HG02678 (cell line): ENCODE measurements around the gene JAG1.

Experiments
- ATAC-seq: cut with Tn5 transposase; IDR thresholded peaks from one replicate; pipeline ENCODE4 v1.9.1; 2021; ENCODE audit warnings: mild to moderate bottlenecking, moderate library complexity; ENCODE audit not compliant: unreplicated experiment

JAG1 gene

GRCh38 chr20:10669843-10670446, 3.9 kb downstream of the JAG1 start:
- ATAC-seq, result no peak

GRCh38 chr20:10668677-10669368, 5.0 kb downstream of the JAG1 start:
- no peak for ATAC-seq

- ATAC-seq, result no peak
These were observed 6.1 kb downstream of the JAG1 start for GRCh38 chr20:10667560-10668167.

DNA sequence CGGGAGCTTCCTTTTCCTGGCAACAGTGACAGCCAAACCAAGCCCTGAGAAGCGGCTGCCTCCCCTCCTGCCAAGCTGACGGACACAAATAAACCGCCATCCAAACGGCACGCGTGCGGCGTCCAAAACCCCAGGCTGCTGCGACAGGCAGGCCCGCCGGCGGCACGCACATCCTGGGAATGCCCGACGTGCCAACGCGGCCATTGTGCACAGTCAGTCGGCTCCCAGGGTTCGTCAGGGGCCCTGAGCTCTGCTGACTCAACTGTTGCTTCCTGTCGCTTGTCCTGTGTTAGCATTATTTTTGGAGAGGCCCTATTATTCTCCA, 6.8 kb downstream of the JAG1 start:
- ATAC-seq, result no peak

- ATAC-seq, result no peak
These were observed 7.3 kb downstream of the JAG1 start for GRCh38 chr20:10666221-10667076.

- no peak for ATAC-seq
These were observed 8.0 kb downstream of the JAG1 start for GRCh38 chr20:10665791-10666190.

- no peak for ATAC-seq
These were observed 8.7 kb downstream of the JAG1 start for GRCh38 chr20:10665027-10665561.

DNA sequence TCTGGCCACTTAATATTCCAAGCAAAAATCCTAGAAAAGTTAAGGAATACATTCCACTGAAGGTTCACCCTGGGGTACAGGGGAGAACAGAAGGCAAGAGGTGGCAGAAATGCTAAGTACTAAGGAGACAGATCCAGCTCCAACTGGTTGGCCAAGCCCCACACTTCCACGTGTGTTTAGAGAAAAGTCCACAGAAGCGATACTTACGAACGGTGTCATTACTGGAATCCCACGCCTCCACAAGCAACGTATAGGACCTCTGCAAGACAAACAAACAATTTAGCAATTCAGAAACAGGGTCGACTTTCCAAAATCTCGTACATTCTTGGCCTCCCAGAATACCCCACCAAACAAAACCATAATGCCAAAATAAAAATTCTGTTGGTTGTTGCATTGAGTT, 10.0 kb downstream of the JAG1 start:
- ATAC-seq, result no peak

DNA sequence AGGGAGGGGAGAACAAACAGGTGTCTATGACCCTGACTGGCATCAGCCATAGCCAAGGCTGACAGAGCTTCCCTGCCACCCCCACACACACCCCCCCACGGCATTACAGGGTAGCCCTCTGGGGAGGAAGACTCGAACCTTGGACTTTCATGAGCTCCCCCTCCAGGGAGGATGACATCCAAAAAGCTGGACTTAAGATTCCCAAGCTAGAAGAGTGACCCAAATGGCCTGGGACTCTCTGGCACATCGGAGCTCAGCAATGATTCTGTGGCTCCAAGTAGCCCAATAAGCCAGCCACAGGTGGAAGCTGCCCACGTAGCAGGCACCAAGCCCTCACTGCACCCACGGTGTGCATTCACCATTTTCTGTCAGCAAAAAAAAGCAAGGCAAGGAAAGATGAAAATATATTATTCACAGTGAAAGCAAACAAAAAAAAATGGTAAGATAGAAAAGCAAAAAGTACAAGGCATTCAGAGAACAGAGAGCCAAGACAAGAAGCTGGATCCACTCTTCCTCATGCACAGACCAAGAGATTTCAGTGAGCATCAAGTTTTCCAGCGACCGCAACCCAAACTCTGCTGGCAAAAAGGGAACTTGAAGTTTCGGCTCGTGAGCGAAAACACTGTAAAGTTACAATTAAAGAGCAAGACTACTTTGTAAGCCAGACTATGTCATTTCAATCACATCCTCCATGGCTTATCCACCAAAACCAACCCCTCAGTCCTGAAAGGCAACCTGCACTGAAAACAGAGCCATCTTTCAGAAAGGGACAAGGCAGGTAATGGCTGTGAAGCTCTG, 10.9 kb downstream of the JAG1 start:
- ATAC-seq, result no peak

DNA sequence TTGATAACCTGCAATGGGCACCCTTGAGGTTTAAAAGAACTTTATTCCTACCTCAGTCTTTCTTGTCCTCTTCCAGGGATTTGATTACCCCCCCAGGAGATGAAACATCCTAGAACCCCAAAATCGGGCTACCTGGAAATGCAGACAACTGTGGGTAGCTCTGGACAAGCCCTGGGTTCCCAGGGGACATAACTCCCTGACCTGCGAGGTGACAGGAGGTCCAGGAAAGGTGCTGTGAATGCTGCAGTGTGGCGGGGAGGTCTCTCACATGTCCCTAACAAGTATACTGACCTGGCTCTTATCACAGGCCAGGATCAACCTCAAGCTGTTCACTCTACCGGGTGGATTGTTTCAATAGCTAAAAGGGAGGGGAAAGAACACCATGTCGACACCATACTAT, 11.6 kb downstream of the JAG1 start:
- ATAC-seq, result no peak

- no peak for ATAC-seq
These were observed 12.5 kb downstream of the JAG1 start for GRCh38 chr20:10661261-10661660.

GRCh38 chr20:10660661-10661060, 13.1 kb downstream of the JAG1 start:
- no peak for ATAC-seq

GRCh38 chr20:10659651-10660601, 13.9 kb downstream of the JAG1 start:
- ATAC-seq, result no peak

DNA sequence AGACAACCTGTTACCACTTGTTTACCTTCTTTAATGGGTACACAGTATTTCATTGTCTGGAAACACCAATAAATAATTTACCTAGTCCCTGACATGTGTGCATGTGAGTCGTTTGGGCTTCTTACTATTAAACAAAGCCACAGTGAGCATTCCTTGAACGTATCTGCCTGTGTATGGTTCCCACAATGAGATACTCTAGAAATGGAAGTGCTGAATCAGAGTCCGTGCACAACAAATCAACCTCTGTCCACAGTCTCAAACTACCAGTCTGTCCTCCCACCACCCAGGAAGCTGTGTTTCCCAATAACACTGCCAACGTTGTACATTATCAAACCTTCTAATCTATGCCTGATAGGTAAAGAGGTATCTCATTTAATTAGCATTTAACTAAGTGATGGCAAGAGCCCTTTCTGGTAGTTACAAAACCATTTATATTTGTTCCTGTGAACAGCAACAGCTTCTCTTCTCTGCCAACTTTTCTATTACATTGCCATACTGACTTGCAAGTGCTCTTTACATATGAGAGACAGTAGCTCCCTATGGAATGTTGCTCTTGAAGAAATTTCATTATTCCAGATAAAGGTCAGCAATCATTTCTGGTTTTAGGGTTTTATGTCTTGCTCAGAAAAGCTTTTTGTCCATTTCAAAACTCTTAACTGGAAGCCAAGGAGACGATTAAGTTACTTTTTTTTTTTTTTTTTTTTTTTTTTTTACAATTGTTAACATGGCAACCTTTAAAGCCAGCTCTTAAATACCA, 14.7 kb downstream of the JAG1 start:
- no peak for ATAC-seq

DNA sequence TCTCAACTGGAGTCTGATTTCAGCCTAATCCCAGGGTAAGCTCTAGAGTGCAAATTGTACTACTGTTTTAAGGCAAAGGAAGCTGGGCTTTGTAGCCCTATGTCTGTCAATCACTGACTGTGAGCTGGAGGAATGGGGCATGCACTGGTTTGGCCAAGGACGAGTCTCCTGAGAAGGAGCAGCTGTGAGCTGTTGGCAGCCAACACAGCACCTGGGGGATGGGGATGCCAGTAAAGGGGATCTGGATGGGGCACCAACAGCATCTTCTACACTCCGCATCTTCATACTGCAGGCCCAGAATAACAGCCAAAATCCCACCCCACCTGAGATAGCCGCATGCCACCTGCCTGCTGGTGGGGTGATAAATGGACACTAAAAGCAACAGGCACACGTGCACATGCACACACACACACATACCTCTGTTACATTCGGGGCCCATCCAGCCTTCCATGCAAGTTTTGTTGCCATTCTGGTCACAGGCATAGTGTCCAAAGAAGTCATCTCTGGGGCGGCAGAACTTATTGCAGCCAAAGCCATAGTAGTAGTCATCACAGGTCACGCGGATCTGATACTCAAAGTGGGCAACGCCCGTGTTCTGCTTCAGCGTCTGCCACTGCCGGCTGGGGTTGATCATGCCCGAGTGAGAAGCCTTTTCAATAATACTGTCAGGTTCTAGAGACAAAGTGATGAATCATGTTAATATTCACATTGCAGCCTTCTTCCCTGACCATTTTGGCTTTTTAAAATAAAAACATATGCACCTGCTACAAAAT, 15.6 kb downstream of the JAG1 start:
- ATAC-seq, result no peak

DNA sequence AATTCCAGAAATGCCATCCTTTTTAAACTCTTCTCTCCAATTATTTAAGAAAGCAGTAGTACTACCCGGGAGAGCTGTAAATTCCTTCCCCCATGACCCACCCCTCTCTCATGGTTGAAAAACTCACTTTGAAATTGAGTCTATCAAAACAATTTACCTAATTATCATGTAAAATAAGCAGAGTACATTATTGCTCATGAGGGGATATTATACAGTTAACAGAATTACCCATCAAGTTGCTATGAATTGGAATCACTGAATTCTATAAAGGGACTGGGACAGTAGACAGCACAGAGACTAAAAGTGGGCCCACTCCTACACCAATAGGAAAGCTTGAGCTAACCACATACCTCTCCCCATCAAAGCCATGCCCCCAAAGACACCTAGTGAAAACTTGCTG, 16.3 kb downstream of the JAG1 start:
- ATAC-seq, result no peak

DNA sequence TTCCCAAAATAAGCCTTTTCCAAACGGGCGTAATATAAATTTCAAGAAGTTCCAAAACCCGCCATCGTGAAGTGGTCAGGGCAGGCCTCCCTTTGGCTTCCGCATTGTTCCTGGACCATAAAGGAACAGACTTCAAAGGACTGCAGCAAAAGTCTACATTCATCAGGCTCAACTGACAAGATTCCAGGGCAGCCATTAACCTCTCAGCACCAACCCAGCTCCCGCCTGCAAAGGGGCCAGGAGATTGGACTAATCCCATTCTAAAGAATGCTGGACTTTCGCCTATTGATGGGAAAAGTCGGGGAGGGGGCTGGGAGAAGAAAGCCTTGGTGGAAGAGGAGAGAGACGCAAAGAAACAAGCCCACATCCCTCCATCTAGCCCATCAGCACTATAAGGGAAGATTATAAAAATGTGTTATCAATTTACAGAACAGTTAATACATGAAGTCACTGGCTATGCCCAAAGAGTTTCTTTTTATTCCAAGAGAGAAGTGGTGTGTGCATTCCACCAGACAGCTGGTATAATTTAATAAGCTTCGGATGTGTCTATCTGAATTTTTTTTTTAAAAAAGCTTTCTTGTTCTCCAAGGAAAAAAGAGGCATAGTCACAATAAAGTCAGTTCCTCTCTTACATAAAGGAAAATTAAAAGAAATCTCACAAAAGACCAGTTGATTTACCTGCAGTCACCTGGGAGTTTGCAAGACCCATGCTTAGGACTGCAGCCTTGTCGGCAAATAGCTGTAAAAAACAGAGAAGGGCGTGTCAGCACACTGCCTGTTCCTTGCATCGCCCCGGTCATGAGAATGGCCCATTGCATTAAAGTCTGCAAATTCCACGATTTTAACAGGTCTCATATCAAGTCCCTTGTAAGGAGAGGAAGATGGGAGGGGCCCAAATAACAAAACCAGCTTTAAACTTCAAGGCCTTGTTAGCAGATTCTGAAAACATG, 17.8 kb downstream of the JAG1 start:
- ATAC-seq, result no peak
